ENCODE measurements around the gene CLNK.

CLNK gene

DNA sequence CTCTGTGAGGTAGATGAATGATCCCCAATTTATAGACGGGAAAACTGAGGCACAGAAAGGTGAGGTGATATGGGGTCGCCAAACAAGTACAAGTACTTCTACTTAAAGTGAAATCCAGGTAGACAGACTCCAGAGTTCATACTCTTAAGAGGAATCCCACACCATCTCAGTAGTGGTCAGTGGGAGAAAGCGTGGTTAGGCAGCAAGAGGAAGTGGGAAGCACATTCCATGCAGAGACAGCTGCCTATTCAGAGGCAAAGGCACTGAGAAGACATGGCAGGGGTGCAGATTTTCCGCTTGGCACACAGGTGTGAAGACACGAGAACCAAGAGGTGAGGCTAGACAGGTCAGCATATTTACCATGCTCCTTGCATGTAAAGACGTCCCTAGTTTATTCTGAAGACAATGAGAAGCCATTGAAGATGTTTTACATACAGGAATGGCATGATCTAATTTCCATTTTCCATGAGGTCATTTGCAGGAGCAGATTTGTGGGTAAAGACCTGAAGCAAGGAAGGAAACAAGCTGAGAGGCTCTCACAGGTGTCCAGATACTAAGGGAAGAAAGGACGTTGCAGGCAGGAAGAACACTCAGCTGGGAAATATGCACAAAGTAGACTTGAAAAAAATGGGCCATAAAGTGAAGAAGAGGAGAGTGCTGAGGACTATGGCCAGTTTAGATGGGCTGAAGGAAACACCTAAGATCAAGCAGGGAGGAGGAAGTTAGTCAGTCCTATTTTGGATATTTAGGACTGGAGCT, 17.3 kb upstream of the CLNK start:
- no peak for DNase-seq

DNA sequence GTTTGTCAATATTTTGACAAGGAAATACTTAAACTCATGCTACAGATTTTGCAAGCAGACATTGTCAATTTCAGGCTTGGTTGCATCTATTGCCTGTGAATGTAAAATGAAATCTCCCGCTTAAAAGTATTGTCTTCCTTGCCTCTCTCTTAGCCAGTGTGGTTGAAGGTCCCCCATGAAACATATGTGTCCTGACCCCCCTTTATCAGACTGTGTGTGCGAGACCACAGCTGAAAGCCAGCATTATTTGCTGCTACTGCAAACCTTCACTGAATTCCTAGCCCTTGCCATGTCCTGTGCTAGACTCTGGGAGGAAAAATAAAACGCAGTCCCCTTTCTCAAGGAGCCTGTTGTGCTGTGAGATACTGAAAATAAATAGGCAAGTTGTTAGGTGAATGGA, 16.6 kb upstream of the CLNK start:
- DNase-seq: no peak

DNA sequence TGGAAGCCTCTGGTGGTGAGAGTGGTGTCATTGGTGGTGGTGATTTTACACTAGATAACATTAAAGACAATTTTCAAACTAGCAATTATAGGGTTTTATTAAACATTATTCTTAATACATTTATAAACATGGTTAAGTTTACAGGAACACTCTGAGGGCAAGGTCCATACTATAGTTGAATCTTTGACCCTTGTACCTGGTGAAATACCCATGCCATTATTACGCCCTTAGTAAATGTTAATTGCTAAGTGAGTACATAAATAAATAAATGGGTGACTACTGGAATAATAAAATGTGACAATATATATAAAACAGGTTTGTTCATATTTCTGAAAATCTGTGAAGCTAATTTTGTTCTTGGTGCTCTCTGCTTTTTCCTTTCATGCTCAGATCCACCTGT, 13.6 kb upstream of the CLNK start:
- DNase-seq: no peak

DNA sequence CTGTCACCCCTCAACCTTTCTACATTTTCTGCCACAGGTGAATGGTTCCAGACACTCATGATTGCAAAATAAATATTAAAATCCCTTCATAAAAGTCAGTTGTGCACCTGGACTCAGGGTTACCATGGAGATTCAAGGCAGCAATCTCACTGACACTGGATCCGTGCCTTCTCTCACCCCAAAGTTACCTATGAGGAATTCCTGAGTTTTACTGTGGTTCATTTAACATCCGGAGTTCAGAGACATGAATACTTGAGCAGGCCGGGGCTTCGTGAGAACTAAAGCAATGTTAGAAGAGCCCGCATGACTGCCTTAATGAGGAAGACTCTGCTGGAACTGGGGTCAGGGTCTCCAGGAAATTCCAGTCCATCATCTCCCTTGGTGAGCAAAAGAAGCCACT, 12.5 kb upstream of the CLNK start:
- DNase-seq: no peak

DNA sequence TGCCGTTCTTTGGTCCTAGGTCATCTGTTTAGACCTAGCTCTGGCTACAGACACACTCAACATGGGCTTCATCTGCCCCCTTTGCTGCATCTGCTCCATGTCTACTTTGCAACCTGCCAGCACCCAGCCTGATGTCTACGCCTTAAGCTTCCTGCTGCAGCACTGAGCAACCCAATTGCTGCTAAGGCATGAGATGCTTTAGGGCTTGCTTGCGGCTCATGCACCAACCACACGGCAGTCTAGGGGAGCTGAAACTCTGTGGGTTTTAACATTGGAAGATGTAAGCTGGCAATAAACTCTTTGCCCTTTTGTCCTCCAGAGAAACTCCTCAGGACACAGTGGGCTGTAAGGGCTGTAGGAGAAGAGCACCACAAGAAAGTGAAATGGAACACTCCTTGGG, 11.7 kb upstream of the CLNK start:
- no peak for DNase-seq

DNA sequence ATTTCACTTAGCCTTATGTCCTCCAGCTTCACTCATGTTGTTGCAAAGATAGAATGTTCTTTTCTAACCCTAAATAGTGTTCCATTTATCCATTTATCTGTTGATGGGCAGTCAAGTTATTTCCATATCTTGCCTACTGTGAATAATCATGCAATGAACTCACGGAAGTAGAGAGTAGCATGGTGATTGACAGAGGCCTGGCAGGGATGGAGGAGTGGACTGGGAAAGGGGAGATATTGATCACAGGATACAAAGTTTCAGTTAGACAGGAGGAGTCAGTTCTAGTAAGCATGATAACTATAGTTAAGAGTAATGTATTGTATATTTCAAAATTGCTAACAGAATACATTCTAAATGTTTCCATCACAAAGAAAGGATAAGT, 10.3 kb upstream of the CLNK start:
- DNase-seq: no peak

DNA sequence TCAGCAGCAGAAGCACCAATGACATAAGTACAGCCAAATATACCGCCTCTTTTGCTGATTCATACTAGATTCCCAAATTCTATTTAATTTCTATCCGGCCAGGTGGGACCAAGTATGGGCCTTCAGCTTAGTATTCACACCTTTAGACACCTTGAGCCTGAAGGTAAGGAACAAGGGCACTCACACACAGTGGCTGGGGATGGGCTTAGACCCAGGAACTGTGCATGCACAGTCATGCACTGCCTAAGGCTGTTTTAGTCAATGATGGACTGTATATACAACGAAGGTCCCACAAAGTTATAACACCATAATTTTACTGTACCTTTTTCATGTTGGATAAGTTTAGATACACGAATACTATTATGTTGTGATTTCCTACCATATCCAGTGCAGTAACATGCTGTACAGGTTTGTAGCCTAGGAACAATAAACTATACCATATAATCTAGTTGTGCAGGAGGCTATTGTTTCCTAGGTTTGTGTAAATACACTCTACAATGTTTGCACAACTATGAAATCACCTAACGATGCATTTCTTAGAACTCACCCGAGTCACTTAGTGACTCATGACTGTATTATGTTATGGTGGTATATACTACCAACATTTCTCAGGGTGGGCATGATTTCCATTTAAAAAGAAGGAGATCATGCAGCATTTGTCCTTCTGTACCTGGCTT, 9.7 kb upstream of the CLNK start:
- no peak for DNase-seq

DNA sequence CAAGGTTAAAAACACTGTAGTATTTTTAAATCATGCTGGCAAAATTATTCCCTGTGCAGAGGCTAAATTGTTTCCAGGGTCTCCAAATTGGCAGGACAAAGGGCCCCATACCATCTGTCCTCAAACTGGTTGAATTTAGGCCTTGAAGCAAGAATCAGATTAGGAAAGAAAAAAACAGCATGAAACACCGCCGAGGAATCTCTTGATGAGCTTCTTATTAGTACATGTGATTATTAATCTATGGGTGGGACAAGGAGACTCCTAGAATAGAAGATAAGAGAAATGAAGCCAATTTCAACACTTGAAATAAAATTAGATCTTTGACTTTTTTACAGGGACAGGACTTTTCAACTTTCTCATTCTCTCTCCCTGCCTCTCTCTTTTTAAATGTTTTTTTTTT, 7.1 kb upstream of the CLNK start:
- DNase-seq: no peak

DNA sequence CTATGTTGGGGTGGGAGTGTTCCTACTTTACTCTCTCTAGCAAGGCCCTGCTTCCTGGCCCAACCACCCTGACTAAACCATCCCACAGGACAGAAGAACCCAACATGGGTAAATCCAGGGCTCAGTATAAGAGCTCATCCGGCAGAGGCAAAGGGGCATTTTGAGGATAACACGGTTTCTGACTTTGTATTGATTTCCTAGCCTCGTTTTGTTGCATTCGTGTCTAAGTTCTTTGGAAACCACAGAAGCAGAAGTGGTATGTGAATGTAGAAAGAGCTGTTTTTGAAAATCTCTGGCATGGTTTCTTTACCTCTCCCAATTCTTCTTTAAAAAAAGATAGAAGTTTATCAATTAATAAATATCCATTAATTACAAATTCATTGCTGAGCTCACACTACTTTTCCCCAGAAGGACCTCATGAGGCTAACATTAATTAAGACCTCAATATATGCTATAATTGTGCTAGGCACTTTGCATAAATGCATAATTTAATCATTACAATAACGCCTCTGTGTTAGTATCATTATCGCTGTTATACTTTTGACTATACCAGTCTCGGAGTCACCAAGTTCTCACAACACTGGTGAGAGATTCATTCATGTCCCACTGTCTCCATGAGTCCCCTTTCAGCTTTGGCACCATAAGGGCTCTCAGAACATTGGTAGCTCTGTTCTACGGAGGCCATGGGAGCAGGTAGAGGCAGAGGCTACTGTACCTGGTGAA, 5.8 kb upstream of the CLNK start:
- no peak for DNase-seq

DNA sequence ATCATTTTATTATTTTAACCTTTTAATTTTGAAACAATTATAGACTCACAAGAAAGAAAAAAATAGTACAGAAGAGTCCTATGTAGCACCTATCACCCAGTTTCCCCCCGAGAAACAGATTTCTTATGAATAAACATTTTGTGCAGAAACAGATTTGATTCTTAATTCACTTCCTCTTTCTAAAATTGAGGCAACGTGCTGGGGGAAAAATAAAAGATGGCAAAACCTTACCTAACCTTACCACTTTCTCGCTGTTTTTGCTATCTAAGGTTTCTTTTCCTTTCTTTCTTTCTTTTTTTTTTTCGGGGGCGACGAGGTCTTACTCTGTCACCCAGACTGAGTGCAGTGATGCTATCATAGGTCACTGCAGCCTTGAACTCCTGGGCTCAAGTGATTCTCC, 4.3 kb upstream of the CLNK start:
- DNase-seq: no peak

DNA sequence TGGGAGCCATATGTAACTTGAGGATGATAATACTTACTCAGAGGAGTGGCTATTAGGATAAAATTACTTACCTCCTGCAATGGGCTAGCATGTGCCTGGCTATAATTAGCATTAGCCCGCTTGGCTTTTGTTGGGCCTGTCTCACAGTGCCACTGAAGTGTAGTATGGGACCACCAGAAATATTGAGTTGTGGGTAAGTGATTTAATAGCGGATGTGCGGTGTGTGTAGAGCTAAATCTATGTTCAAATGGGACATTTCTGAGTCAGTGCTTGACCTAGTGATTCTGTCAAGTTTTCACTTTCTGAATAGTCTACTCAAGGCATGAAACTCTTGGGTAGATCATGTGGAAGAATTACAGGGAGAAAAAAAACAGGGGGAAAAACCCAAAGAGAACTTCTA, 3.5 kb upstream of the CLNK start:
- no peak for DNase-seq

DNA sequence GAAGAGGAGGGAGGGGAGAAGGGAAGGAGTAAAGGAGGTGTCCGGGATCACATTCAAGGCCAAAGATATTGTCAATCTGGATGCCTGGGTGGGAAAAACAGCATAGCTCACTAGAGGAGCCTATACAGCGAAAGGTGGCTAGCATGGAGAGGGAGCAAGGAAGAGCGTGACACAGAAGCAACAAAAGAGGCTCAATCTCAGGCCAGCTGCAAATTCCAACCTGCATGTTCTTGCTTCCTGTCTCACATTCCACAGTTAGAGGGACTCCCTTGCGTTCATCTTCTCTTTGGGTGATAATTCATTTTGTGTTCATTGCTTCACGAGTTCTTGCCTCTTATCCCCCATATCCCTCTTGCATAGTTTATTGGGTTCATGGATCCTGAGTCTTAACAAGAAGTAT, 3.0 kb upstream of the CLNK start:
- no peak for DNase-seq

DNA sequence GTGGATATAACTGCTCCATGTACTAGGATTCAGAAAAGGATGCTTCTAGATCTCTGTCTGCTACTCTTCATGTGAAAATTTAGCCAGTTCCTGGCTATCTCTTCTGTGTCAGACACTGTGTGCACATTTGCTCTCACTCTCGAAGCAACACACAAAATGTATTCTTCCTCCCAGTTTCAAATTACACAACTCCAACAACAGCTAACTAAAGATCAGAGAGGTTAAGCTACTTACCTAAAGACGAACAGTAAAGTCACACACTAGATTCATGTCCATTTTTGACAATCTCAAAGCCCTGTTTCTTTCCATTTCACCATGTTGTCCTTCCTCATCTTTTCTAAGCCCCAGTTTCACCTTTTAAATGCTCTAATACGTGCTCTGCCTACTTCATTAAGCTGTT, 2.2 kb downstream of the CLNK start:
- no peak for DNase-seq

DNA sequence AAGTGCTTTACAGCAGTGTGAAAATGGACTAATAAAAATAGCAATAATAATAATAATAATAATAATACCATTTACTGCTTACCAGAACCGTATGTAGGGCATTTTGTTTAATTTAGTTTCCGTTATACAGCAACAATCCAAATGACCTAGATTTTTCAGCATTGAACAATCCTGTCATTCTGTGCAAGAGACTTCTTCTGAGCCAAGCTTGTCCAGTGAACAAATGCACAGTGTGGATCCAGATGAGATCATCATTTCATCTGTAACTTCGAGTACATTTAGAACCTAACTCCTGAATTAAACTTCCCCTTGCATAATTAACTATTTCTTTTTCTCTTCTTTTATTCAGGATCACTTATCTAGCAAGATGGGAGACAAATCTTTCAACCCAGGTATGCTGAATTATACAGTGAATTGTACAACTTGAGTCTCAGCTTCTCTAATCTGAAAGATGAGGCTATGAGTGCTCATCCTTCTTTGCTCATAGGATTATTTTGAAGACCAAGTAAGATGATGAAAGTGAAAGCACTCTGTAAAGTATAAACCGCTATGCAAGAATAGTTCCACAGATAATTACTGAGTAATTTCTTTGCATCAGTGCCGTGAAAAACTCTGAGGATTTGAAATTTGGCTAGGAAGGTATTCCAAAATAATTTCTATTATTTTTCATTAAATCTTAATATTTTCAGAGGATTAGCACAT, 6.6 kb downstream of the CLNK start:
- DNase-seq: no peak

DNA sequence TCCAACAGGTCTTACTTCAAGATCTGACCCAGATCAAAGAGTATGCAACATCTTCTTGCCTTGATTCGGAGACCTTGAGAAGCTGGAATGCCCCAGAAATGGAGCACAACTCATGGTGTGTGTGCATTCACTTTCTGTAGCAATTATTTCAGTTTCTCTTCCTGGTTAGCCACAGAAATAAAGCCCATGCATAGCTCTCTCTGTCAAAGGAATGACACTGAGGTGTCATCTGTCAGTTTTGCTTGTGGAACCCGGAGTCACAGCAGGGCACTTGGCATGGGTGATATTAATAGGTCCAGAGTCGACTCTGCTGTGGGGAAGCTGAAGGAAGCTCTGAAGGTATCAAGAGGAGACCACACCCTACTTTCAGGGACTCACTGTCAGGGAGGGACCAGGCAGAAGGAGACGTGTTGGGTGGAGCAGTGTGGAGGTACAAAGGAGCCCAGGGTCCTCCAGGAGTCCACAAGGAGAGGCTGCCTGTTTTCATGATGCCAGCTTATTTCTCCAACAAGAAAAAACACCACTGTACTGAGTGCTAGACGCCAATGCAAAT, 10.7 kb downstream of the CLNK start:
- DNase-seq: no peak

DNA sequence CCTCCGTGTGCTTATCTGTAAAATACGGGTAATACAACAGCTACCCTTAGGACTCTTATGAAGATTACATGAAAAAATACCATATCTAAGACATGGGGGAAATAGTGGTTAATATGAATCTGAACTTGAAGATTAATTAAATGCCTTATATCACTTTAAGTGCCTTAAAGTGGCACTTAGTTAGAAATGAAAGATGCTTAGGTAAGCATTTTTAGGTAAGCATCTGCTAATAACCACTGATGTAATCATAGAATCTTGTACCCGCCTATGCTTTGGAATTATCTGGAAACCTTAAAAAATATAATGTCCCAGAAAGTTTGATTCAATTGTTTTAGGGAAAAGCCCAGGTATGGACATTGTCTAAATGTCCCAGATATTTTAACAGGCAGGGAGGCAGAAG, 12.2 kb downstream of the CLNK start:
- no peak for DNase-seq

DNA sequence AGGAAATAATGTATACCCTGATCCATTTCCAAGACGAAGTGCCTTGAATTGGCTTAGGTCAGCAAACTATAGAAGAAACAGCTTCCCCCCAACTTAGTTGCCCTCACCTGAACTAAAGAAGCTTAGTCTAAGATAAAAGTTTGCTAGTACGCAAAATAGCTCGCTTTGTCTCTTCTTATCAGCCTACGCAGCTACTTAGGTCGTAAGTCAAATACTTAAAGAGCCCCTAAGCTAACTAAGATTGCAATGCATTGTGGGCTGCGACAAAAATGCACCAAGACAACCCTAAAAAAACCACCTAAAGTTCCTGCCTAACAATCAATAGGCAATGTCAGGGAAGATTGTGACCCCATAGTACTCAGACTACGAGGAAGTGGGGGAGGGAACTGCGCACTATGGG, 12.8 kb downstream of the CLNK start:
- DNase-seq: no peak

DNA sequence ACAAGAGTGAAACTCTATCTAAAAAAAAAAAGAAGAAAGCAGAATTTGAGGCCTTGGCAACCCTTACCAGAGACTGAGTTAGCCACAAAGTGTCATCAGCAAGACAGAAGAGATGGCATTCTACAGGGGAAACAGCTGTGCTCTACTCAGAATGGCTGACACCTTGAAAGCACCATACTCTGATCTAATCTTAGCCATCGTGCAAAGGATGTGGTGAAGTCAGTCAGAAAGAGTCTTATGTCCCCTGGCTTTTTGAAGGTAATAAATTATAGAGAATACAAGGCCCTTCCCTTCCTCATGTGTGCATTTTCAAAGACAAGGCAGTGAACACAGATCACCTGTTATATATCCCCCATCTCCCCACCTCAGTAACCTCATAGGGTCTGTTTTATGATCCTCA, 13.2 kb downstream of the CLNK start:
- DNase-seq: no peak

DNA sequence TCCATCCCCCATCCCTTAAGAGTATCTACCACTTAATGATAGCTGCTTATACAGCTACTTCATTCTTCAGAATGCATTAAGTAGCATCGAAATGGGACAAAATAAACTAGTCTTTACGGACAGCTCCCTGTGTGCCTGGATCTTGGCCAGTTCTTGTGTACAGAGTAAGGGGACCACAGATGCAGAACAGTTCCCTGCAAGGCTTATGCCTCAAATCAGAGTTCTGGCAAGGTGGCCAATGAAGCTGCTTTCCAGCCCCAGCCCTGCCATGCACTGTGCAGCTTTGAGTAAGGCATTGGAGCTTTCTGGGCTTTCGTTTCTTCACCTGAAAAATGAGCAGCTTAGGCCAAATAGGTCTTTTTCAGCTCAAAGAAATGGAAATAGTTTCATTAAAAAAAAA, 14.2 kb downstream of the CLNK start:
- no peak for DNase-seq

DNA sequence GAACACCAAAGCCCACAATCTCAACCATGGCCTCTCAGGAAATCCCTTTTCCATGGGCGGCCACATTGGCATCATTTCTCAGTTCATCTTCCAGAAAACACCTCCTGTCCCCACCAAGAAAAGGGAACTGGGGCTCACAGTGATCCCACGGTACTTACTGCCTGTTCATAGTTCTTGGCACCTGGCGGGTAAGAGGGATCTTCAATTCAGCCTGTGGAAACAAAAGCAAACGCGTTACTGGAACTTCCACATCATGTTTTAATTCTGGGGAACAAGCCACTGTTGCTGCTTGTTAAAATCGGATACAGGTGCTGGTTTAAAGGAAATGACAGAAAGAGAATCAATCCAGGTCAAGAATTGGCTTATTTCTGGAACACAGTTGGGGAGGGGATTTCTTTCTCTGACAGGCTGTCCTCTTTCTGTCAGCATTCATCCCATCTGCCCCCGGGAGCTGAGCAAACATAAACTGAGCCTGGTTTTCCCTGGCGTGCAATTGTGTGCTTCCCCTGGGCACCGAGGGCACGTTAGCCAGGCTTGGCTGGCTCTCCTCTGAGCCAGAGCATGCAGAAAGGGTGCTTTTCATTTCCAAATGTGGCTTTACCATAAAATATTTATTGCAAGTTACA, 16.8 kb downstream of the CLNK start:
- DNase-seq: no peak

DNA sequence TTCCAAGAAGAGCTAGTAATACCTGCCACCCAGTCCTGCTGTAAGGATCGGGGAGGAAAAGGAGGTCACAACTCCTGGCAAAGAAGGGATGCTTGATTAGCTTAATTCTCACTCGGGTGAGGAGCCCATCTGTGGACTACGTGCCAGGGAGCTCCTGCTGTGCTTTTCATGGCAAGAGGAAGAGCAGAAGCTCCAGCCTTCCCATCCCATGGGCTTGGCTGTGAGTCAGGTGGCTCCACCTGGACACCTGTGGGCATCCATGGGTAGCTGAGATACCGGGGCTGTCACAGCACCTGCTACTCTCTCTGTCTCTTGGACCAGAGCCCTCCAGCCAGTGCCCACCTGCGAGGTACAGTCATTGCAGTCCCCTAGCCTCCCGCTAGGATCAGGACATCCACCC, 18.0 kb downstream of the CLNK start:
- no peak for DNase-seq
